HepG2 (cell line): ENCODE measurements around the gene HIPK2. TPM values are rescaled to one million over a fixed set of nuclear protein-coding genes. Genes with fewer than 3 reads are reported as not detected.

Source experiments
- ATAC-seq: fragments of 200-7000 bp; cut with Tn5 transposase; 3 replicates; pipeline ENCODE4 v1.9.1; 2020; ENCODE audit warnings: mild to moderate bottlenecking, moderate library complexity
- BruUV-seq: library from RNA; stranded (reverse); fragments of 400-500 nt; replicated peaks from 2 replicates; lab custom pipeline; 2021; lab: Mats Ljungman, UMichigan
- CTCF ChIA-PET: fragments of 300-600 bp; formaldehyde crosslinking; extraction: SDS; loops from one replicate; lab custom pipeline; 2021; ENCODE audit warnings: low total read pairs, inconsistent platforms, low intra/inter-chr PET ratio; lab: Yijun Ruan, JAX
- POLR2A ChIA-PET: fragments of 350-600 bp; sonication (Branson Sonifier 250); formaldehyde crosslinking; loops from one replicate; lab custom pipeline; 2020; ENCODE audit warnings: antibody characterized with exemption, inconsistent platforms; lab: Yijun Ruan, JAX
- DNase-seq: peaks from one replicate; pipeline ENCODE4 v3.0.0-alpha.2; 2015; ENCODE audit warnings: low spot score
- FAIRE-seq: peaks from 3 replicates; lab custom pipeline; 2011; peaks lifted over from hg19 to GRCh38; lab: Jason Lieb, UNC
- H2AFZ ChIP-seq: one replicate; pipeline ENCODE4 v1.6.1; 2011; ENCODE audit warnings: low read length, inconsistent platforms
- H3K27ac ChIP-seq: fragments of 300-600 bp; 3 replicates; pipeline ENCODE4 v1.8.0; 2011; ENCODE audit warnings: mixed run types, mild to moderate bottlenecking, mixed read lengths, low read length, inconsistent platforms; ENCODE audit not compliant: insufficient read depth; ENCODE audit errors: extremely low read length
- H3K27me3 ChIP-seq, 2 experiments: fragments of 200-600 bp in 1 of 2; 2 replicates in 1 of 2; 3 replicates in 1 of 2; pipeline versions ENCODE4 v1.6.0 to v1.8.0; 2011; ENCODE audit warnings: low read length in 2 of 2, mild to moderate bottlenecking in 2 of 2, moderate library complexity in 2 of 2, inconsistent platforms in 1 of 2; ENCODE audit not compliant: insufficient read depth in 2 of 2, control insufficient read depth in 1 of 2
- H3K36me3 ChIP-seq, 2 experiments: fragments of 200-600 bp in 1 of 2; replicated peaks in 1 of 2; 2 replicates in 1 of 2; 3 replicates in 1 of 2; pipeline versions ENCODE4 v1.5.1 to v1.8.0; 2011; ENCODE audit warnings: low read length in 2 of 2, inconsistent platforms in 1 of 2; ENCODE audit not compliant: insufficient read depth in 2 of 2, control insufficient read depth in 1 of 2
- H3K4me1 ChIP-seq: 2 replicates; pipeline ENCODE4 v1.5.1; 2012; ENCODE audit warnings: low read length, inconsistent platforms; ENCODE audit not compliant: insufficient read depth
- H3K4me2 ChIP-seq: 2 replicates; pipeline ENCODE4 v1.6.0; 2011; ENCODE audit warnings: low read depth, low read length, inconsistent platforms
- H3K4me3 ChIP-seq, 3 experiments: fragments of 200-600 bp in 1 of 3; sonication (generic), shearing (Covaris generic) in 1 of 3; replicated peaks in 1 of 3; 2 replicates each; pipeline ENCODE4 v1.5.1; 2011 to 2016; ENCODE audit warnings: low read length in 3 of 3, inconsistent platforms in 2 of 3, low read depth in 2 of 3, mild to moderate bottlenecking in 2 of 3, control low read depth in 1 of 3, mixed read lengths in 1 of 3; ENCODE audit not compliant: insufficient read depth in 1 of 3
- H3K79me2 ChIP-seq: one replicate; pipeline ENCODE4 v1.6.1; 2011; ENCODE audit warnings: low read length, inconsistent platforms; ENCODE audit not compliant: insufficient read depth
- H3K9ac ChIP-seq: 2 replicates; pipeline ENCODE4 v1.6.0; 2011; ENCODE audit warnings: mild to moderate bottlenecking, low read depth, low read length, inconsistent platforms; ENCODE audit not compliant: insufficient read depth
- H3K9me3 ChIP-seq: 2 replicates; pipeline ENCODE4 v1.5.1; 2012; ENCODE audit warnings: mild to moderate bottlenecking, low read length
- H4K20me1 ChIP-seq: 2 replicates; pipeline ENCODE4 v1.6.0; 2011; ENCODE audit warnings: inconsistent platforms, mild to moderate bottlenecking, low read length, moderate library complexity; ENCODE audit not compliant: insufficient read depth
- ATAD3A ChIP-seq: sonication (generic); formaldehyde crosslinking; IDR thresholded peaks from 2 replicates; pipeline ENCODE4 v1.4.0; 2020; ENCODE audit warnings: missing genetic modification reagents
- CREBL2 ChIP-seq: sonication (generic); formaldehyde crosslinking; IDR thresholded peaks from 2 replicates; pipeline ENCODE4 v1.8.1; 2023; ENCODE audit warnings: missing genetic modification reagents, mild to moderate bottlenecking, borderline replicate concordance
- RBM22 ChIP-seq: fragments of 200-400 bp; formaldehyde crosslinking; optimal IDR thresholded peaks from 2 replicates; pipeline ENCODE3; 2017; ENCODE audit warnings: mild to moderate bottlenecking, low read length, moderate library complexity
- ZNF556 ChIP-seq: sonication (generic); formaldehyde crosslinking; IDR thresholded peaks from 2 replicates; pipeline ENCODE4 v1.4.0; 2020; ENCODE audit warnings: mild to moderate bottlenecking, missing genetic modification reagents, borderline replicate concordance
- ZNF788 ChIP-seq: sonication (generic); formaldehyde crosslinking; IDR thresholded peaks from 2 replicates; pipeline ENCODE4 v1.5.0; 2020; ENCODE audit warnings: mild to moderate bottlenecking, missing genetic modification reagents, borderline replicate concordance
- WGBS: methylation state at CpG from one replicate; pipeline ENCODE4 v1.1.6; 2017; ENCODE audit warnings: low lambda C conversion rate; 5-methylcytosine and 5-hydroxymethylcytosine counted together
- in situ Hi-C: cut with HindIII; loops from 2 replicates; pipeline ENCODE4 v1.10.0; 2017; ENCODE audit warnings: low pct_unique_long_range_greater_than_20kb; ENCODE audit not compliant: extremely low pct_ligation_motif_present
- intact Hi-C: fragments of 100-400 bp; cut with micrococcal nuclease; formaldehyde crosslinking; loops from one replicate; pipeline ENCODE4 v1.10.0; 2022; ENCODE audit not compliant: unreplicated experiment
- polyA plus RNA-seq, 8 experiments: library from polyadenylated mRNA; depleted of rRNA in 3 of 8; stranded (reverse) in 7 of 8; unstranded in 1 of 8; fragments of >200 nt; fragmentation: Illumina TruSeq in 4 of 8; extraction: Trizol in 4 of 8; gene quantifications; 2 replicates each; pipeline versions ENCODE4 v1.2.1 to v1.2.3, GENCODE V29; 2011 to 2016; ENCODE audit warnings: low read depth in 4 of 8, missing spikeins in 1 of 8, mixed read lengths in 1 of 8; ENCODE audit not compliant: insufficient read depth in 1 of 8
- total RNA-seq, 5 experiments: library from RNA; depleted of rRNA; stranded (reverse); fragments of >200 nt; fragmentation: Illumina TruSeq; extraction: Trizol; gene quantifications; 2 replicates each; pipeline ENCODE4 v1.2.3, GENCODE V29; 2016; ENCODE audit warnings: low read depth in 1 of 5

Gene HIPK2
- total and polyA plus RNA-seq, 2 of the 13 experiments (the other 11 are each of a cell fraction or from before 2014, with no cell fraction given): 14.4 to 20.2 TPM

GRCh38 chr7:139598642-139599041, 179.2 kb downstream of the HIPK2 start:
- ChIA-PET CTCF (no interaction called here), POLR2A (no interaction called here)
- H4K20me1 ChIP-seq: no peaks in the 10 kb centered on the region; the same call in 1 of the 2 replicates
- 82% methylated on average over 1 of the region's 1 CpG for WGBS
- H3K27me3 ChIP-seq: no peaks in the 10 kb centered on the region
- in situ Hi-C loops (no loop called here), intact Hi-C loops (no loop called here)
- TF ChIP-seq ZNF788 (CRISPR knock-in tag): no peak
- no peak for TF ChIP-seq ZNF556
- no peak for TF ChIP-seq CREBL2 (CRISPR knock-in tag)
- no peak for DNase-seq
- no peaks in the 10 kb centered on the region for H3K4me1 ChIP-seq
- no peaks in the 10 kb centered on the region for H3K79me2 ChIP-seq
- H2AFZ ChIP-seq: no peak overlapping the region
- H3K9ac ChIP-seq: no peak overlapping the region
- peaks cover 39 to 89% of the 10 kb centered on the region in 2 experiments for H3K36me3 ChIP-seq
- no peak overlapping the region for H3K4me3 ChIP-seq
- BruUV-seq: no TSS peak
- no peak for ATAC-seq
- H3K9me3 ChIP-seq: no peaks in the 10 kb centered on the region
- no peak overlapping the region for H3K27ac ChIP-seq
- no peak overlapping the region for H3K4me2 ChIP-seq
- FAIRE-seq: no peak

- DNase-seq (no peak), ATAC-seq (no peak), FAIRE-seq (no peak)
- H3K36me3 ChIP-seq: peaks cover 43 to 89% of the 10 kb centered on the region in 2 experiments
- POLR2A ChIA-PET: no interaction called here
- CTCF ChIA-PET: no interaction called here
- no peak overlapping the region for H3K9ac ChIP-seq
- H3K4me3 ChIP-seq: no peak overlapping the region
- H3K4me2 ChIP-seq: no peak overlapping the region
- no peaks in the 10 kb centered on the region for H3K79me2 ChIP-seq
- H2AFZ ChIP-seq: no peak overlapping the region
- intact Hi-C loops (no loop called here), in situ Hi-C loops (no loop called here)
- H3K27me3 ChIP-seq: no peaks in the 10 kb centered on the region
- H4K20me1 ChIP-seq: no peaks in the 10 kb centered on the region
- WGBS: 100% methylated on average over 3 of the region's 5 CpGs
- TF ChIP-seq RBM22 (peak; percentile 28), ATAD3A (CRISPR knock-in tag) (no peak)
- H3K4me1 ChIP-seq: no peaks in the 10 kb centered on the region
- H3K27ac ChIP-seq: no peak overlapping the region
- H3K9me3 ChIP-seq: no peaks in the 10 kb centered on the region
- BruUV-seq: no TSS peak
Observed at GRCh38 chr7:139597028-139597427, 180.8 kb downstream of the HIPK2 start.
